GM18517 (cell line): Measurements from ENCODE around the gene HOXA7.

ENCODE experiments used
- ATAC-seq: cut with Tn5 transposase; IDR thresholded peaks from one replicate; pipeline ENCODE4 v1.9.1; 2021; ENCODE audit warnings: mild to moderate bottlenecking, moderate library complexity; ENCODE audit not compliant: unreplicated experiment

The HOXA7 gene

GRCh38 chr7:27138472-27138871 is 18.0 kb downstream of the HOXA7 start:
- ATAC-seq, result no peak

GRCh38 chr7:27137640-27138315 is 18.7 kb downstream of the HOXA7 start:
- ATAC-seq, result no peak

DNA sequence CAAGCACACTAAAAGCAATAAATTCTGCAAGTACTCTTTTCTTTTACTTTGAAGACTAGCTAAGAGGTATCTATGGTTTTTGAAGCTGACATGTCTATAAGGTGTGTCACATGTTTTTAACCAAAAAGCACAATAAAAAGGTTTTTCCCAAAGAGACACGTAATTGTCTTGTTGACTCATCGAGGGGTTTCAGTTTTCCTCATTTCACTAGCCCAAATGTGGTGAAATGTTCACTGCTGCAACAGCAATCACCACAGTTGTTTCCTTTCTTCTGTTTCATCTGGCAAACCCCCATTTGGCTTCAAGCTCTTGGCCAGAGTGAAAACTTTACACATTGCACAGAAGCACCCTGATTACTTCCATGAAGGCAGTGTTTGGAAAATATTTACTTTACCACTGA is 22.1 kb downstream of the HOXA7 start:
- no peak for ATAC-seq

GRCh38 chr7:27133409-27134231 is 22.9 kb downstream of the HOXA7 start:
- no peak for ATAC-seq

- no peak for ATAC-seq
Measured at GRCh38 chr7:27132978-27133377, 23.5 kb downstream of the HOXA7 start.

DNA sequence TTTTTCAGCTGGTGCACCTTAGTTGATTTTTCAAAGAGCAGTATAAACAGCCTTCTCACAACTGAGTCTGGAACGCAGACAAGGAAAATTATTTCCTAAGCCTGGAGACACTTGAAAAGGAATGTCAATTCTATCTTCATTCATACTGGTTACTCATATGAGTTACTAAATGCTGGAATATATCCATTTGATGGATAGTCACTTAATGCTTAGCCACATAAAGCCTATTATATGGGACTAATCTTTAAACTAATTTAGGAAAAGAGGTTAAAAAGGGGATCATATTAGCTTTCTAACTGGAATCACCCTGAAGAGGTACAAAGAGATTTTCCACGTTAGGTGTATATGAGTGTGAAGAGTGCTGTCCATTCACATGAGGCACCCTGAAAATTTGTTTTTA is 24.3 kb downstream of the HOXA7 start:
- no peak for ATAC-seq

DNA sequence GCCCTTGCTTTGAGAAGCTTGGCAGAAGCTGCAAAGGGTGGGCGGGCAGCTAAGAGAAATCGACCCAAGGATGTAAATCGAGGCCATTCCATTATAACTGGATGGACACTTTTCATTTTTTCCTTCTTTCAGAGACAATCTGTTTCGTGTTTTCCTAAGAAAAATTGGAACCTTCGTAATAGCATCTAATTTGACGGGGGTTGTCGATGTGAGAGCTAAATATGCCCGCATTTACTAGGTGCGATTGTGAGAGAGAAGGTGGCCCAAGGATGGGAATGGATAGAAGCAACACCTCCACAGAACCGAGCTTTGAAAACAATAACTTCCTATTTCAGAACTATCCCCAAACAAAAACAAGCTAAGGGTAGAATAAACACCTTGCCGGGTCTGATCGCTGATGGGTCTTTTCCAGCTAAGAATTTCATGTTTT is 25.1 kb downstream of the HOXA7 start:
- no peak for ATAC-seq

DNA sequence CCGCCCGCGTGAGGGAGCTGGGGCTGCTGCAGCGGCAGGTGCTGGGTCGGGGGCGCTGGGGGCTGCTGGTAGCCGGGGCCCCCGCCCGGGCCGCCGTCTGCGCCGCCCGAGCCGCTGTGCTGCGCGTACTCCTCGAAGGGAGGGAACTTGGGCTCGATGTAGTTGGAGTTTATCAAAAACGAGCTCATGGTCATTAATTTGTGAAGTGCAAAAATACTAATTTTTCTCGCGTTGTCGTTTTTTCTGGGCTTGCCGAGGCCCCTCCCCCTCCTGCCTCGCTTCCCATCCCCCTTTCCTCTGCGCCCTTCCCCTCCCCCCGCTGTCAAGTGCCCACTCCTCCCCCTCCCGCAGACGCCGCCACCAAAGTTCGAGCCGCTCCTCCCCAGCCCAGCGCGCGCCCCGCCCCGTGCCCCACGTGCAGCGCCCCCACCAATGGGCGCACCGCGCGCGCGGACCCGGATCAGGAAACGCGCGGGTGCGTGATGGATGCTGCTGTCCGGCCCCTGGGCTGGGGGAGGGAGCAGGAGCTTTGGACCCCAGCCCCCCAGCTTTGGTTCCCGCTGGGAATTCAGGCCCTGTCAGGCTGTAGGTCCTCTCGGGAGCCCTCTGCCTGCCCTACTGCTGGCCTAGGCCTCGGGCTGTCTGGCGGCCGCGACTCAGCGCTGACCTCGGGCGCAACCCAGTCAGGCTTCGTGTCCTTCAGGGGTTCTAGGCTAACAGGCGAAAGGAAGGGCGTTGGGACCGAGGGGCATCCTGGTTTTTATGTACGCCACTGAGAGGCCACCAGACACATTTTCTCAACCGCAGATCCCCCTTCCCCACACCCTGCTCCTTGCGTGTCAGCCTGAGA is 25.7 kb downstream of the HOXA7 start, which contains the start of gene HOXA4:
HOXA4 (minus strand) TSS at position 218 of the 850 bp plus-strand sequence; CDS start at position 194, 24 bp downstream.
- ATAC-seq, result no peak

DNA sequence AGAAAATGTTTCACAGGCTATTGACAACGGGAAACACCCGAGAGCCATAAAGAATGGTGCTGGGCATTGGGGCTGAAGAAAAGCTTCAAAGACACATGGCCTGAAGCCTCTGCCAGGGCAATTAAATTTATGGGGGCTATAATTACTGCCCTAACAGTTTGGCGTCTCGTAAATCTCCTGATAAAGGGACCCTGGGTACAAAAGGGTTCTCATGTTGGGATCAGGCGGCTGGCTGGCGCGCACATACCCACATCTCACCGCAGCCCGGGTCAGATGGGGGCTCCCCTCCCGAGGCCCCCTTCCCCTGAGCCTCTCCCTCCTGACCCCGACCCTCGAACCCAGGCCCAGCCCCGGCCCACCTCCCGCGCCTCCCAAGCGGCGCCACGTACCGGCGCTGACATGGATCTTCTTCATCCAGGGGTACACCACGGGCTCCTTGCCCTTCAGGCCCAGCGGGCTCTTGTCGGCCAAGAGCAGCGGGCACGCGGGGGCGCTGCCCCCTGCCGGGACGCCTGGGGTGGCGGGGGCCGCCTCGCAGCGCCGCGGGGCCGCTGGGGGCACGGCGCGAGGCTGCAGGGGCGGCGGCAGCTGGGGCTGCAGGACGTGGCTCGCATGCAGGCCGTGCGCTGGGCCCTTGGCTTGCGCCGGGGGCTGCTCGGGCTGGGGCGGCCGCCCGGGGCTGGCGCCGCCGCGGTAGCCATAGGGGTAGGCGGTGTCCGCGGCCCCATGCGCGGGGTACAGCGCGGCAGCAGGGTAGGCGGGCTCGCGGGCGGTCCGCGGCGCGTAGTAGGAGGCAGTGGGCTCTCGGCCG is 26.5 kb downstream of the HOXA7 start:
- no peak for ATAC-seq

GRCh38 chr7:27128776-27129728 is 27.4 kb downstream of the HOXA7 start:
- no peak for ATAC-seq

DNA sequence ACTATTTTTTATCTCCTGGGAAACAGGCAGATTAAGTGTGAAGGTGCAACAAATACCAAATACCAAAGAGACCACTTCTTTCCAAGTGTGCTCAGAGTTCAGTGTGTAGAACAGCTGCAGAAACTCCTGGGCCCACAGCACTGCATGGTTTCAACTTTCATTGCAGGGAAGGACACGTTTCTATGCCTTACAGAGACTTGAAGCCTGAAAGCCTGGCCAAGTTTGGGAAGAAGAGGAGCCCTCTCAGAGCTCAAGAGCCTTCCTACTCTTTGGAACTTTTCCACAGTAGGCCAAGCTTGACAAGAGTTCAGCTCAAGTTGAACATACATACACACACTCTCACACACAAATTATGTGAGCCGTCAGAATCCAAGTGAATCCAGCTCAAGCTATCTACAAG is 28.4 kb downstream of the HOXA7 start:
- ATAC-seq, result no peak

GRCh38 chr7:27126596-27127327 is 29.7 kb downstream of the HOXA7 start:
- no peak for ATAC-seq

GRCh38 chr7:27125986-27126394 is 30.5 kb downstream of the HOXA7 start:
- no peak for ATAC-seq

GRCh38 chr7:27124902-27125689 is 31.4 kb downstream of the HOXA7 start:
- no peak for ATAC-seq

- no peak for ATAC-seq
Measured at GRCh38 chr7:27124096-27124901, 32.2 kb downstream of the HOXA7 start.

- ATAC-seq, result no peak
Measured at GRCh38 chr7:27123477-27124053, 32.9 kb downstream of the HOXA7 start.

- no peak for ATAC-seq
Measured at GRCh38 chr7:27123007-27123476, 33.4 kb downstream of the HOXA7 start.
